Activated gamma-delta T cell (primary cell): Measurements from ENCODE around the gene NDUFS5.
"Not testable (repeated sequence)": the region's sequence is repeated elsewhere in the genome, so short reads cannot be mapped to it uniquely, and the experiment has no call there.

Experiments
- DNase-seq: peaks from one replicate; lab custom pipeline; 2025; lab: John Stamatoyannopoulos, UW

The NDUFS5 gene

GRCh38 chr1:39016604-39017171 is 9.5 kb upstream of the NDUFS5 start:
- no peak for DNase-seq

GRCh38 chr1:39017266-39017665 is 8.9 kb upstream of the NDUFS5 start:
- no peak for DNase-seq

DNA sequence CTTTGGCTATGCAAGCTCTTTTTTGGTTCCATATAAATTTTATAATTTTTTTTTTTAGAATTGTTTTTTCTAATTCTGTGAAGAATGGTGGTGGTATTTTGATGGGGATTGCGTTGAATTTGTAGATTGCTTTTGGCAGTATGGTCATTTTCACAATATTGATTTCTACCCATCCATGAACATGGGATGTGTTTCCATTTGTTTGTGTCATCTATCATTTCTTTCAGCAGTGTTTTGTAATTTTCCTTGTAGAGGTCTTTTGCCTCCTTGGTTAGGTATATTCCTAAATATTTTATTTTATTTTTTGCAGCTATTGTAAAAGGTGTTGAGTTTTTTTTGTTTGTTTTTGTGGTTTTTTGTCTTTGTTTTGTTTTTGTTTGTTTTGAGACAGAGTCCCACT is 5.7 kb upstream of the NDUFS5 start:
- not testable (repeated sequence) for DNase-seq

- no peak for DNase-seq
These were observed 4.7 kb upstream of the NDUFS5 start for GRCh38 chr1:39021426-39021825.

DNA sequence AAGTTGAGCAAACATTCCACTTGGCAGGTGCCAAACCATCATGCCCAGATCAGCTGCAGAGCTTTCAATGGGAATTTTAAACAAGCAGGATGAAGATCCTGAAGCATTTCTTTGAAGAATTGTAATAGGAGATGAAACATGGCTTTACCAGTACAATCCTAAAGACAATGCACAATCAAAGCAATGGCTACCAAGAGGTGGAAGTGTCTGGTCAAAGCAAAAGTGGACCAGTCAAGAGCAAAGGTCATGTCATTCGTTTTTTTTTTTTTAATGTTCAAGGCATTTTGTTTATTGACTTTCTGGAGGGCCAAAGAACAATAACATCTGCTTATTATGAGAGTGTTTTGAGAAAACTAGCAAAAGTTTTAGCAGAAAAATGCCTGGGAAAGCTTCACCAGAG is 3.0 kb upstream of the NDUFS5 start:
- DNase-seq, result no peak

- no peak for DNase-seq
These were observed 837 bp downstream of the NDUFS5 start for GRCh38 chr1:39026866-39027507.

GRCh38 chr1:39034114-39034654 is 8.0 kb downstream of the NDUFS5 start:
- no peak for DNase-seq

GRCh38 chr1:39036678-39037077 is 10.5 kb downstream of the NDUFS5 start:
- no peak for DNase-seq

DNA sequence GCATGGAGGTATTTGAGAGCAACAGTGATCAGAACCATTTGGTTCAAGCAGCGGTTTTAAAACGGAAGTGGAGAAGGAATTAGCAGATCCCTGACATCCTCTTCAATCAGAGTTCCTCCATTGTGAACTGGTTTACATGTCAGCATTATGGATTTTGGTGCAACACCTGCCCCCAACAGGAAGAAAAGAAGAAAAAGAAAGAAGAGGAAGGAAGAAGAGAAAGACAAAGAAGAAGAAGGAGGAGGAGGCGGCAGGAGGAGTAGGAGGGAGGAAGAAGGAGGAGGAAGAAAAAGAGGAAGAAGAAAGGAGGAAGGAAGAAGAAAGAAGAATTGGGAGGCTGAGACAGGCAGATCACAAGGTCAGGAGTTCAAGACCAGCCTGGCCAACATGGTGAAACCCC is 17.4 kb downstream of the NDUFS5 start:
- no peak for DNase-seq

GRCh38 chr1:39044762-39045161 is 18.6 kb downstream of the NDUFS5 start:
- DNase-seq, result no peak

DNA sequence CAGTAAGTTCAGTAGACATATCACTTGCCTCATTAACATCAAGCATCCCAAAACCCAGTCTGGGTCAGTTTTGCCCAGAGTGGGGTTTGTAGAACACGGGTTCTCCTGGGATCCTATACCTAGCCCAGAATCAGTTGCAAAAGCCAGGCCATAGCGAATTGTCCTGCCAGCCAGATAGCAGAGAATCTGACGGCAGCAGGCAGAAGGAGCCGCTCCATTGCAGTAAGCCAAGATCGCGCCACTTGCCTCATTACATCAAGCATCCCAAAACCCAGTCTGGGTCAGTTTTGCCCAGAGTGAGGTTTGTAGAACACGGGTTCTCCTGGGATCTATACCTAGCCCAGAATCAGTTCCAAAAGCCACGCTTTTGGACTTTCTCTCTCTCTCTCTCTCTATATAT is 19.1 kb downstream of the NDUFS5 start:
- no peak for DNase-seq

DNA sequence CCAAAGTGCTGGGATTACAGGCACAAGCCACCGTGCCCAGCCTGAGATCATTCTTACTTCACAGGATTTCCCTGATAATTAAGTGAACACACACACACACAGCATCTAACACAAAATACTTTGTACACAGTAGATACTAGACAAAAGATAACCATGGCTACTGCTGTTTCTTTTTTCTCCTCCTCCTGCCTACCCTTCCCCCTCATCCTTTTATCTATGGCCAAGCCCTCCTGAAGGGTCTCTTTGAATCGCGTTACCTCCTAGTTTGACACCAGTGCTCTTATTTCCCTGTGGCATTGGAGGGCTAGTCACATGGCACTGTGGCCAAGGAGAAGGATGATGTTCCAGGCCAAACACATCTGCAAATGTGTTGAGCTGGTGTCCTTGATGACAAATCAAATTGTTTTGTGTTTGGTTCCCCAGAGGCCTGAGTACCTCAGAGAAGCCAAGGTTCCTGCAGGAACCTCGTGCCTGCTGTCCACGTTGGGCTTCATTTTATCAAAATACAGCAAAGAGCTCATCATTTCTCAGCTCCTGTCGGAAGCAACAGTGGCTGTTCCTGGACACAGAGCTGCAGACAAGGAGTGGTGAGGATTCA is 20.6 kb downstream of the NDUFS5 start:
- DNase-seq, result no peak

- no peak for DNase-seq
These were observed 21.5 kb downstream of the NDUFS5 start for GRCh38 chr1:39047374-39048229.

DNA sequence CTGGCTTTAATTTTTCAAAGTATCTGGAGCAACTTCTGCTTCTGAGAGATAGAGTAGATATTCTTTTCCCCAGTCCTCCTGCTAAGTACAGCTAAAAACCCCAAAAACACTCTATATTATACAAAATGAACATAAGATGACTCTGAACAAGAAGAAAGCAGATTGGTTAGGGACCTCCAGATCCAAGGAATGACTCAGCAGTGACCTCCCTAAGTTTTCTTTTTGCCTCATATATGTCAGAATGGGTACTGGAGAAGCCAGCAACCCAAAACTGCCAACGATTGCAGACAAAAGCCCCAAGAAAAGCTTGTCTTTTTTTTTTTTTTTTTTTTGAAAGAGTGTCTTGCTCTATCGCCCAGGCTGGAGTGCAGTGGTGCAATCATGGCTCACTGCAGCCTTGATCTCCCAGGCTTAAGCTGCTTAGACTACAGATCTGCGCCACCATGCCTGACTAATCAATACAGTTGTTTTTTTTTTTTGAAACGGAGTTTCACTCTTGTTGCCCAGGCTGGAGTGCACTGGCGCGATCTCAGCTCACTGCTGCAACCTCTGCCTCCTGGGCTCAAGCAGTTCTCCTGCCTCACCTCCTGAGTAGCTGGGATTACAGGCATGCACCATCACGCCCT is 22.7 kb downstream of the NDUFS5 start:
- DNase-seq, result no peak

DNA sequence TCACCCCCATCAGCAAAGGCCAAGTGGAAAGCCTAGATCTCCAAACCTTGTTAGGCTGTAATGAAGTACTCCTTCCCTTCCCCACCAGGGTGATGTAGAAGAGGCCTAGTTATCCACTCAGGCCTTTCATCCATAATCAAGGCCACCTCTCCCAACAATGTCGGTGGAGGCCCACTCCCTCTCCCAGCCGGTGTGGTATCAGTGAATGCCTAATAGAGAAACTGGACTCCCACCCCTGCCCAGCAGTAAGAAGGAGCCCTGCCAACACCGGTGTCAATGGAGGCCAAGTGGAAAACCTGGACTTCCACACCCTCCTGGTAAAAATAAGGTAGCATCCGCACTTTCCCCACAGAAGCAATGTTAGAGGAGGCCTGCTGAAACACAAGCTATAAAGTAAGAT is 23.9 kb downstream of the NDUFS5 start:
- DNase-seq, result no peak

DNA sequence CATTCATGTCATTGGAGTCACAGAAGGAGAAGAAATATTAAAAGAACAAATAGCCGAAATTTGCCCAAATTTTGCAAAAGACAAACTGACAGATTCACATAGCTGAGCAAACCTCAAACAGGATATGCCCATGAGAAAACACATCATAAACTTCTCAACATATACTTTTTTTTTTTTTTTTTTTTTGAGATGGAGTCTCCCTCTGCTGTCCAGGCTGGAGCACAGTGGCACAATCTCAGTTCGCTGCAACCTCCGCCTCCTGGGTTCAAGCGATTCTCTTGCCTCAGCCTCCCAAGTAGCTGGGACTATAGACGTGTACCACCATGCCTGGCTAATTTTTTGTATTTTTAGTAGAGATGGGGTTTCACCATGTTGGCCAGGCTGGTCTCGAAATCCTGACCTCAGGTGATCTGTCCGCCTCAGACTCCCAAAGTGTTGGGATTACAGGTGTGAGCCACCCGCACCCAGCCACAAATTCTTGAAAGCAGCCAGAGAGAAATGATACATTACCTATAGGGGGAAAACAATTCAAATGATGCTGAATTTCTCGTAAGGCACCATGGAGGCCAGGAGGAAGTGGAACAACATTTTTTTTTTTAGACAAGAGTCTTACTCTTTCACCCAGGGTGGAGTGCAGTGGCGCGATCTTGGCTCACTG is 25.2 kb downstream of the NDUFS5 start:
- not testable (repeated sequence) for DNase-seq

DNA sequence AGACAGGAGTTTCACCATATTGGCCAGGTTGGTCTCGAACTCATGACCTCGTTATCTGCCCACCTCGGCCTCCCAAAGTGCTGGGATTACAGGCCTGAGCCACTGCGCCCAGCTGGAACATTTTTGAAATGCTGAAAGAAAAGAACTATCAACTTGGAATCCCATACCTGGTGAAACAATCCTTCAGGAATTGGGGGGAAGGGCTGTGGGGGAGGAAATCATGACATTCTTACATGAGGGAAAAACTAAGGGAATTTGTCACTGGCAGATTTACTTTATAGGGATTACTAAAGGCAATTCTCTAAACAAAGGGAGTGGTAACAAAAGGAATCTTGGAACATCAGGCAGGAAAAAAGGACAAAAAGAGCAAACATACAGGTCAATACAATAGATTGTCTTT is 25.8 kb downstream of the NDUFS5 start:
- DNase-seq, result no peak

GRCh38 chr1:39055213-39055710 is 29.1 kb downstream of the NDUFS5 start:
- DNase-seq, result not testable (repeated sequence)

GRCh38 chr1:39061516-39061915 is 35.4 kb downstream of the NDUFS5 start:
- not testable (repeated sequence) for DNase-seq

DNA sequence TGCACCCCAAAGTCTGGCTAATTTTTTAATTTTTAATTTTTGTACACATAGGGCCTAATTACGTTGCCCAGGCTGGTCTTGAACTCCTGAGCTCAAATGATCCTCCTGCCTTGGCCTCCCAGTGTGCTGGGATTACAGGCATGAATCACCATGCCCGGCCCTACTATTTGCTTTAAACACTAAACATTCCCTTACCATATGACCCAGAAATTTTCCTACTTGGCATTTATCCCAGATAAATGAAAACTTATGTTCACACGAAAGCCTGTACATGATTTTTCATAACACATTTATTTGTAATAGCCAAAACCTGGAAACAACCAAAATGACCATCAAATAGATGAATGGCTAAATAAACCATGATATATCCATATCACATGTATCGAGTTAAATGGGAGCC is 35.8 kb downstream of the NDUFS5 start:
- DNase-seq, result no peak

GRCh38 chr1:39063191-39063590 is 37.0 kb downstream of the NDUFS5 start:
- DNase-seq, result no peak
